RWPE2 (cell line): ENCODE measurements around the gene BORCS5.

Experiments used
- ATAC-seq: fragments of 200-7000 bp; cut with Tn5 transposase; 3 replicates; pipeline ENCODE4 v1.9.1; 2021; ENCODE audit warnings: low read depth
- DNase-seq: peaks from one replicate; pipeline ENCODE4 v3.0.0-alpha.2; 2020; ENCODE audit warnings: low spot score
- H3K27ac ChIP-seq: fragments of 450-650 bp; 2 replicates; pipeline ENCODE4 v1.5.1; 2017; ENCODE audit warnings: mild to moderate bottlenecking; ENCODE audit not compliant: poor library complexity, severe bottlenecking
- H3K27me3 ChIP-seq: fragments of 250-450 bp; sonication (Bioruptor Pico); 2 replicates; pipeline ENCODE4 v1.5.1; 2021; ENCODE audit warnings: mild to moderate bottlenecking, moderate library complexity; ENCODE audit not compliant: insufficient read depth, poor library complexity, severe bottlenecking
- H3K36me3 ChIP-seq: fragments of 250-450 bp; sonication (Bioruptor Pico); 2 replicates; pipeline ENCODE4 v1.5.1; 2020; ENCODE audit warnings: low read depth, mild to moderate bottlenecking, moderate library complexity
- H3K4me1 ChIP-seq: fragments of 250-450 bp; sonication (Bioruptor Pico); 2 replicates; pipeline ENCODE4 v1.5.1; 2021; ENCODE audit warnings: mild to moderate bottlenecking, moderate library complexity; ENCODE audit not compliant: insufficient read depth, poor library complexity, severe bottlenecking
- H3K4me3 ChIP-seq: fragments of 250-450 bp; sonication (Bioruptor Pico); 2 replicates; pipeline ENCODE4 v1.5.1; 2021; ENCODE audit warnings: mild to moderate bottlenecking, moderate library complexity; ENCODE audit not compliant: severe bottlenecking
- H3K9me3 ChIP-seq: fragments of 250-450 bp; sonication (Bioruptor Pico); 2 replicates; pipeline ENCODE4 v1.5.1; 2021; ENCODE audit warnings: mild to moderate bottlenecking, moderate library complexity; ENCODE audit not compliant: severe bottlenecking
- CTCF ChIP-seq: fragments of 450-650 bp; IDR thresholded peaks from one replicate; pipeline ENCODE4 v1.5.1; 2017; ENCODE audit warnings: mild to moderate bottlenecking, moderate library complexity; ENCODE audit not compliant: poor library complexity, severe bottlenecking

The BORCS5 gene

GRCh38 chr12:12425001-12425400 lies 68.1 kb downstream of the BORCS5 start:
- no peak for TF ChIP-seq CTCF
- H3K36me3 ChIP-seq, result no peaks in the 10 kb centered on the region
- H3K4me3 ChIP-seq, result no peak overlapping the region
- ATAC-seq, result no peak
- H3K27ac ChIP-seq, result no peak overlapping the region
- H3K27me3 ChIP-seq, result no peaks in the 10 kb centered on the region
- H3K4me1 ChIP-seq, result peaks cover 15% of the 10 kb centered on the region
- DNase-seq, result no peak
- no peaks in the 10 kb centered on the region for H3K9me3 ChIP-seq

- Histone ChIP-seq H3K4me1 (peaks cover 20% of the 10 kb centered on the region), H3K27me3 (no peaks in the 10 kb centered on the region), H3K36me3 (no peaks in the 10 kb centered on the region), H3K4me3 (no peak overlapping the region), H3K9me3 (no peaks in the 10 kb centered on the region), H3K27ac (no peak overlapping the region)
- DNase-seq, result no peak
- ATAC-seq, result no peak
- TF ChIP-seq CTCF, result no peak
Observed at GRCh38 chr12:12425616-12426015, 68.7 kb downstream of the BORCS5 start.

DNA sequence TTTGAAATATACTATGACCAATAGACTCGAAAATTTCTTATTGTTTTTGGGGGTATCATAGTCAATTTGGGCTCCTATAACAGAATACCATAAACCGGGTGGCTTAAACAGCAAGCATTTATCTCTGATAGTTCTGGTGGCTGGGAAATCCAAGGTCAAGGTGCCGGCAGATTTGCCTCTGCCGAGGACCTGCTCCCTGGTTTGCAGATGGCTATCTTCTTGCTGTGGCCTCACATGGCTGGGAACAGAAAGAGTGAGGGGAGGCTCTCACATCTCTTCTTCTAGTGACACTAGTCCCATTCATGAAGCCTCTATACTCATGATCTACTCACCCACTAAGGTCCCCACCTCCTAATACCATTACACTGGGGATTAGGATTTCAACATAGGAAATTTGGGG lies 70.7 kb downstream of the BORCS5 start:
- ATAC-seq, result no peak
- Histone ChIP-seq H3K9me3 (no peaks in the 10 kb centered on the region), H3K27me3 (no peaks in the 10 kb centered on the region), H3K4me3 (no peak overlapping the region), H3K4me1 (peaks cover 34% of the 10 kb centered on the region), H3K27ac (no peak overlapping the region), H3K36me3 (no peaks in the 10 kb centered on the region)
- TF ChIP-seq CTCF, result no peak
- no peak for DNase-seq

GRCh38 chr12:12428047-12428446 lies 71.2 kb downstream of the BORCS5 start:
- Histone ChIP-seq H3K9me3 (no peaks in the 10 kb centered on the region), H3K4me3 (no peak overlapping the region), H3K36me3 (no peaks in the 10 kb centered on the region), H3K27ac (peak overlapping the region; percentile 76), H3K27me3 (no peaks in the 10 kb centered on the region), H3K4me1 (peaks cover 37% of the 10 kb centered on the region)
- TF ChIP-seq CTCF, result no peak
- ATAC-seq (no peak), DNase-seq (no peak)

DNA sequence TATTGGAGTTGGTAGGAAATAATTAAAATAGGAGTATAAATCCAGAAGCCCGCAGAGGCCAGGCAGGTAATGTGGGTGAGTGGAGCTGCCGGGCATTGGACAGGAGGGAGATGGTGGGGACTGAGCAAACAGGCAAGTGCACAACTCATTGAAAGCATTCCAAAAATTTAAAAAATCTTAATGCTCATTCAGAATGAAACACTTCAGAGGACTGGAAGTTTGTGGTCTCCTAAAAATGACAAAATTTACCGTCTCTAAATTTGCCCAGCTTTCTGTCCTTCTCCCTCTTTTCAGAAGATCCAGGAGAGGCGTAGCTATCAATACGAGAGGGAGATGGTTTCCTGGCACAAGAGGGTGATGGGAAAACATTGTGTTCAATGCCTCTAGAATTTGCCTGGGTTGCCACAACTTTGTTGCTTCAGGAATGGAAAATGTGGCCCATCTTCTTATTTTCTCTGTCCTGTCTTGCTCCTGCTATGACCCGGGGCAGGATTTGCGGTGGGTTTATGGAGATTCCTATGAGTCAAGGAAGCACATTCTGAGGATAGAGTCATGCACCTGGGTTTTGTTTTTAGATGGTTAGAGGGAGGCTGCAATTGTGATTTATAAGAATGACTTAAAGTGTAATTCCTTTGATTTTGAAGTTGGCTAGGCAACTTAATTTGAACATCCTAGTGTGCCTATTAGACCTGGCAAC lies 72.2 kb downstream of the BORCS5 start:
- H3K4me1 ChIP-seq, result peaks cover 37% of the 10 kb centered on the region
- ATAC-seq (peak; percentile 94), DNase-seq (peak; percentile 66)
- TF ChIP-seq CTCF, result no peak
- H3K27me3 ChIP-seq, result no peaks in the 10 kb centered on the region
- H3K27ac ChIP-seq, result peak overlapping the region; percentile 76
- H3K36me3 ChIP-seq, result no peaks in the 10 kb centered on the region
- no peak overlapping the region for H3K4me3 ChIP-seq
- H3K9me3 ChIP-seq, result no peaks in the 10 kb centered on the region
